PC-9 (cell line): Measurements from ENCODE around the gene KPNB1. TPM values are rescaled to one million over a fixed set of nuclear protein-coding genes. Genes with fewer than 3 reads are reported as not detected.

Experiments
- BruUV-seq: library from RNA; stranded (reverse); fragments of 400-500 nt; replicated peaks from 2 replicates; lab custom pipeline; 2021; lab: Mats Ljungman, UMichigan
- CTCF ChIA-PET: fragments of 300-600 bp; sonication (Branson Sonifier 250); formaldehyde crosslinking; loops from one replicate; lab custom pipeline; 2022; ENCODE audit warnings: antibody characterized with exemption; lab: Charles Lee
- POLR2A ChIA-PET: fragments of 300-600 bp; sonication (Branson Sonifier 250); formaldehyde crosslinking; loops from one replicate; lab custom pipeline; 2022; ENCODE audit warnings: antibody characterized with exemption; ENCODE audit not compliant: unreplicated experiment; lab: Charles Lee
- DNase-seq, 2 experiments: peaks; one replicate each; pipeline versions ENCODE4 v3.0.0 to v3.0.0-alpha.2; 2015 to 2022; ENCODE audit warnings: mixed read lengths in 1 of 2
- H2AFZ ChIP-seq: fragments of 200-600 bp; sonication (generic); 2 replicates; pipeline ENCODE4 v1.8.1; 2017; ENCODE audit warnings: antibody characterized with exemption
- H3F3A ChIP-seq: fragments of 200-600 bp; sonication (generic); 2 replicates; pipeline ENCODE4 v1.8.1; 2017; ENCODE audit warnings: antibody characterized with exemption, mild to moderate bottlenecking, low read depth; ENCODE audit not compliant: insufficient read depth
- H3K27ac ChIP-seq: fragments of 200-600 bp; sonication (generic); 2 replicates; pipeline ENCODE4 v1.6.1; 2016; ENCODE audit warnings: mixed run types
- H3K27me3 ChIP-seq: fragments of 200-600 bp; sonication (generic); 2 replicates; pipeline ENCODE4 v1.6.1; 2016; ENCODE audit warnings: low read depth, mixed run types; ENCODE audit not compliant: insufficient read depth
- H3K36me3 ChIP-seq: fragments of 200-600 bp; sonication (generic); 2 replicates; pipeline ENCODE4 v1.6.1; 2016; ENCODE audit warnings: low read depth, mixed run types
- H3K4me1 ChIP-seq: fragments of 200-600 bp; sonication (generic); replicated peaks from 2 replicates; pipeline ENCODE4 v1.6.1; 2016; ENCODE audit warnings: mixed run types; ENCODE audit not compliant: insufficient read depth
- H3K4me2 ChIP-seq: fragments of 200-600 bp; sonication (generic); 2 replicates; pipeline ENCODE4 v1.6.1; 2017; ENCODE audit warnings: mixed run types
- H3K4me3 ChIP-seq: fragments of 200-600 bp; sonication (generic); 2 replicates; pipeline ENCODE4 v1.6.1; 2016; ENCODE audit warnings: mixed run types
- H3K79me2 ChIP-seq: fragments of 200-600 bp; sonication (generic); 2 replicates; pipeline ENCODE4 v1.6.1; 2017; ENCODE audit warnings: low read depth, mixed run types
- H3K9me2 ChIP-seq: fragments of 200-600 bp; sonication (generic); 2 replicates; pipeline ENCODE4 v1.8.1; 2017; ENCODE audit warnings: mild to moderate bottlenecking; ENCODE audit not compliant: insufficient read depth
- H3K9me3 ChIP-seq: fragments of 200-600 bp; sonication (generic); 2 replicates; pipeline ENCODE4 v1.8.1; 2016; ENCODE audit warnings: low read depth; ENCODE audit not compliant: insufficient read depth
- H4K20me1 ChIP-seq: fragments of 200-600 bp; sonication (generic); 2 replicates; pipeline ENCODE4 v1.8.1; 2017; ENCODE audit not compliant: insufficient read depth
- EZH2 ChIP-seq: fragments of 200-600 bp; sonication (generic); IDR thresholded peaks from 2 replicates; pipeline ENCODE4 v1.8.0; 2017; ENCODE audit warnings: antibody characterized with exemption, low read depth
- intact Hi-C: fragments of 100-400 bp; cut with micrococcal nuclease; formaldehyde crosslinking; loops from one replicate; pipeline ENCODE4 v1.10.0; 2022; ENCODE audit not compliant: unreplicated experiment
- total RNA-seq: library from RNA; stranded (reverse); gene quantifications from 2 replicates; pipeline ENCODE4 v1.2.3, GENCODE V29; 2021
- TF ChIP-seq, protein P1 (sequence below): fragments of 200-600 bp; sonication (generic); conservative IDR thresholded peaks from 2 replicates; pipeline ENCODE4 v1.6.1; 2017; ENCODE audit warnings: mixed run types, antibody characterized with exemption, mild to moderate bottlenecking, moderate library complexity

KPNB1 gene
- total RNA-seq, 1 experiment from 2014 or later = 306 TPM

DNA sequence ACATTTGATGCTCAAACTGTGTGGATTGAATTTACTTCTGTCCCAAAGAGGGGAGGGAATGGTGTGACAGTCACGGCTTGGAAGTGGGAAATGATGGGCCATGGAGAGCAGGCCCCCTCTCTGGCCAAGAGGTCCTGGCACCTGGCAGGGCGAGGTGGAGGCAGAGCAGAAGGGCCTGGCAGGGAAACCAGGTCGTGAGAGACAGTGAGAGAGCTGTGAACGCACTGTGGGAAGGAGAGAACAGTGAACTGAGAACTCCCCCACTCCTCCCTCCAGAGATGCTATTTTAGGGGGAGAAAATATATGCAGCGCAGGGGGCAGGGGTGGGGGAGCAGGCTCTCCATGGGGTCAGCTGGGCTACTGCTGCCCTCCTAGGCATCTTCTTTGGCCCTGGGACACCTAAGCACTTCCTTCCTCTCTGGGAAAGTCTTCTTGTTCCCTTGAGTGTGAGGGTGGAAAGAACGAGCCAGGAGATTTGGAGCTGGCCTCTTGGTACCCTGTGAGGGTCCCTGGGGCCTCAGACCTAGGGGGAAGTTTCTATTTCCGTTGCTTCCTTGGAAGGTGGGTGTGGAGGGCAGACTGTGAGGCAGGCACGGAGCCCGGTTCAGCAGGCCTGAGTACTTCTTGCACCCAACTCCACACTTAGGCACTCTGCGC is 66.1 kb downstream of the KPNB1 start:
- Histone ChIP-seq H2AFZ (no peak overlapping the region), H3K9me2 (no peaks in the 10 kb centered on the region), H3K27ac (no peak overlapping the region), H3K4me2 (no peak overlapping the region), H3F3A (peaks cover 17% of the 10 kb centered on the region), H3K4me3 (no peak overlapping the region), H3K9me3 (no peaks in the 10 kb centered on the region), H3K36me3 (no peaks in the 10 kb centered on the region), H3K4me1 (peaks cover 32% of the 10 kb centered on the region), H4K20me1 (no peaks in the 10 kb centered on the region), H3K27me3 (peaks cover 37% of the 10 kb centered on the region), H3K79me2 (no peaks in the 10 kb centered on the region)
- TF ChIP-seq EZH2 = no peak
- TF ChIP-seq, protein P1, sequence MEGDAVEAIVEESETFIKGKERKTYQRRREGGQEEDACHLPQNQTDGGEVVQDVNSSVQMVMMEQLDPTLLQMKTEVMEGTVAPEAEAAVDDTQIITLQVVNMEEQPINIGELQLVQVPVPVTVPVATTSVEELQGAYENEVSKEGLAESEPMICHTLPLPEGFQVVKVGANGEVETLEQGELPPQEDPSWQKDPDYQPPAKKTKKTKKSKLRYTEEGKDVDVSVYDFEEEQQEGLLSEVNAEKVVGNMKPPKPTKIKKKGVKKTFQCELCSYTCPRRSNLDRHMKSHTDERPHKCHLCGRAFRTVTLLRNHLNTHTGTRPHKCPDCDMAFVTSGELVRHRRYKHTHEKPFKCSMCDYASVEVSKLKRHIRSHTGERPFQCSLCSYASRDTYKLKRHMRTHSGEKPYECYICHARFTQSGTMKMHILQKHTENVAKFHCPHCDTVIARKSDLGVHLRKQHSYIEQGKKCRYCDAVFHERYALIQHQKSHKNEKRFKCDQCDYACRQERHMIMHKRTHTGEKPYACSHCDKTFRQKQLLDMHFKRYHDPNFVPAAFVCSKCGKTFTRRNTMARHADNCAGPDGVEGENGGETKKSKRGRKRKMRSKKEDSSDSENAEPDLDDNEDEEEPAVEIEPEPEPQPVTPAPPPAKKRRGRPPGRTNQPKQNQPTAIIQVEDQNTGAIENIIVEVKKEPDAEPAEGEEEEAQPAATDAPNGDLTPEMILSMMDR = no peak
- BruUV-seq = no TSS peak
- ChIA-PET POLR2A (no interaction called here), CTCF (no interaction called here)
- no peak for DNase-seq
- intact Hi-C loops = no loop called here

DNA sequence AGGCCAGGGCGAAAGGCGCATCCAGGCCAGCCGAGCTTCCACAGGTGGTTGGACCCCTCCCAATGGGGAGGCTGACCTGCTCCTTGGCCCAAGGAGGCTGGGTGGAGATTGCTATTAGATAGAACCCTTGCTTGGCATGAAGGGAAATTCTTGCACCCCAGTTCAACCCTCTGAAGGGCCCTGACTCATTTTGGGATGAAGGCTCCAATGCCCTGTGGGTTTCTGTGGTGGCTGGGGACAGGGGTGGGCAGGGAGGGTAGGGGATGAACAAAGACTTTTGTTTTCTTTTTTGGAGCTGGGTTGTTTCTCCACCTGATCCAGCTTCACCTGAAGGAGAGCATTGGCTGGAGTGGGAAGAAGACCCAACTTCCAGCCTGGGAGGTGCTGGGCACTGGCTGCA is 66.7 kb downstream of the KPNB1 start:
- intact Hi-C loops = no loop called here
- CTCF ChIA-PET = no interaction called here
- POLR2A ChIA-PET = no interaction called here

DNA sequence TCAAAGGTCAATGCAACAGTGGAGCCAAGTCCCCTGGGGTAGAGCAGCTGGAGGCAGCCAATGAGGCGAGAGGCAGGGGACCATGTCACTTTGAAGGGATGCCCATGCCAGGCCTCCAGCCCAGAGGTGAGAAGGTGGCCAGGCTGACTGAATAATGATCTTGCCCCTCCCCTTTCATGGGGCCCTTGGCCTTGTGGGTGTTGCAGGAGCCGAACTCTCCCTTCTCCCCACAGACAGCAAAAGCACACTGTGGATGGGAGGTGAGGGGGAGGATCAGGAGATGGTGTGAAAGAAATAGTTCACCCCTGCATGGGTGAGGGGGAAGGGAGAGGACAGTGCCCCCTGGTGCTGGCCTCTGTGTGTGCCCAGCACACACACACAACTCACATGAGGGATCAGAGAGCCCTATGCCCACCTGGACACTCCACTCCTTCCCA is 67.6 kb downstream of the KPNB1 start:
- Histone ChIP-seq H4K20me1 (no peaks in the 10 kb centered on the region), H3K27me3 (peaks cover 30% of the 10 kb centered on the region), H3K4me2 (no peak overlapping the region), H3K9me2 (no peaks in the 10 kb centered on the region), H3K4me3 (no peak overlapping the region), H3K79me2 (no peaks in the 10 kb centered on the region), H3K9me3 (no peaks in the 10 kb centered on the region), H2AFZ (no peak overlapping the region), H3F3A (peaks cover 17% of the 10 kb centered on the region), H3K36me3 (no peaks in the 10 kb centered on the region), H3K4me1 (peaks cover 45% of the 10 kb centered on the region), H3K27ac (no peak overlapping the region)
- DNase-seq = no peak
- ChIA-PET CTCF (no interaction called here), POLR2A (no interaction called here)
- no TSS peak for BruUV-seq
- intact Hi-C loops = no loop called here
- TF ChIP-seq, protein P1 = peak; percentile 49; the same call in 1 of the 2 replicates
- TF ChIP-seq EZH2 = no peak

More for the DNA sequence above, 66.7 kb downstream of the KPNB1 start:
- Histone ChIP-seq H3F3A (peaks cover 17% of the 10 kb centered on the region), H4K20me1 (no peaks in the 10 kb centered on the region), H3K27ac (no peak overlapping the region), H3K36me3 (no peaks in the 10 kb centered on the region), H3K79me2 (no peaks in the 10 kb centered on the region), H3K27me3 (peaks cover 37% of the 10 kb centered on the region), H3K4me2 (no peak overlapping the region), H2AFZ (no peak overlapping the region), H3K4me3 (no peak overlapping the region), H3K9me3 (no peaks in the 10 kb centered on the region), H3K9me2 (no peaks in the 10 kb centered on the region), H3K4me1 (peaks cover 38% of the 10 kb centered on the region)
- no TSS peak for BruUV-seq
- TF ChIP-seq, protein P1 = no peak
- TF ChIP-seq EZH2 = no peak
- no peak for DNase-seq
